Cardiac muscle cell (in vitro differentiated cells and primary cell): ENCODE measurements around the gene UBXN4. TPM values are rescaled to one million over a fixed set of nuclear protein-coding genes. Genes with fewer than 3 reads are reported as not detected.

ENCODE experiments used
- DNase-seq, 2 donors: peaks; one replicate each; pipeline versions ENCODE4 v3.0.0 to v3.0.0-alpha.2; 2010 to 2017; ENCODE audit warnings: low read depth in 1 of 2, low spot score in 1 of 2
- H3K27ac ChIP-seq: fragments of 200-600 bp; sonication (generic); 2 replicates; pipeline ENCODE4 v1.5.1; 2016
- H3K27me3 ChIP-seq: fragments of 200-600 bp; sonication (generic); 2 replicates; pipeline ENCODE4 v1.6.0; 2016; ENCODE audit warnings: control low read depth
- H3K36me3 ChIP-seq: fragments of 200-600 bp; sonication (generic); 2 replicates; pipeline ENCODE4 v1.5.1; 2016; ENCODE audit warnings: control low read depth
- H3K4me1 ChIP-seq: fragments of 200-600 bp; sonication (generic); 2 replicates; pipeline ENCODE4 v1.8.1; 2017; ENCODE audit warnings: low read depth, mild to moderate bottlenecking, mixed run types
- H3K4me3 ChIP-seq: fragments of 200-600 bp; sonication (generic); 2 replicates; pipeline ENCODE4 v1.5.1; 2016; ENCODE audit warnings: mild to moderate bottlenecking
- H3K9me3 ChIP-seq: fragments of 200-600 bp; sonication (generic); 2 replicates; pipeline ENCODE4 v1.5.1; 2017; ENCODE audit warnings: low read depth, mild to moderate bottlenecking, control low read depth
- polyA plus RNA-seq: library from polyadenylated mRNA; unstranded; fragments of >200 nt; fragmentation: Nextera tagmentation; extraction: Ambion mirVana; gene quantifications from 2 replicates; pipeline ENCODE4 v1.2.1, GENCODE V29; 2016
- total RNA-seq: library from RNA; depleted of rRNA; stranded (reverse); fragments of >200 nt; gene quantifications from 2 replicates; pipeline ENCODE4 v1.2.3, GENCODE V29; 2016
- TF ChIP-seq, protein P1 (sequence below): IDR thresholded peaks from 2 replicates; pipeline ENCODE4 v1.5.1; 2012; ENCODE audit warnings: low read depth, mild to moderate bottlenecking, low read length

Gene UBXN4
- total and polyA plus RNA-seq, 2 experiments from 2014 or later, result 35.5 to 193 TPM

GRCh38 chr2:135821190-135821589 is 79.5 kb downstream of the UBXN4 start:
- no peak for DNase-seq
- Histone ChIP-seq H3K4me1 (no peaks in the 10 kb centered on the region), H3K36me3 (no peaks in the 10 kb centered on the region), H3K27me3 (no peaks in the 10 kb centered on the region), H3K9me3 (no peaks in the 10 kb centered on the region), H3K27ac (no peak overlapping the region), H3K4me3 (no peak overlapping the region)
- TF ChIP-seq, protein P1, sequence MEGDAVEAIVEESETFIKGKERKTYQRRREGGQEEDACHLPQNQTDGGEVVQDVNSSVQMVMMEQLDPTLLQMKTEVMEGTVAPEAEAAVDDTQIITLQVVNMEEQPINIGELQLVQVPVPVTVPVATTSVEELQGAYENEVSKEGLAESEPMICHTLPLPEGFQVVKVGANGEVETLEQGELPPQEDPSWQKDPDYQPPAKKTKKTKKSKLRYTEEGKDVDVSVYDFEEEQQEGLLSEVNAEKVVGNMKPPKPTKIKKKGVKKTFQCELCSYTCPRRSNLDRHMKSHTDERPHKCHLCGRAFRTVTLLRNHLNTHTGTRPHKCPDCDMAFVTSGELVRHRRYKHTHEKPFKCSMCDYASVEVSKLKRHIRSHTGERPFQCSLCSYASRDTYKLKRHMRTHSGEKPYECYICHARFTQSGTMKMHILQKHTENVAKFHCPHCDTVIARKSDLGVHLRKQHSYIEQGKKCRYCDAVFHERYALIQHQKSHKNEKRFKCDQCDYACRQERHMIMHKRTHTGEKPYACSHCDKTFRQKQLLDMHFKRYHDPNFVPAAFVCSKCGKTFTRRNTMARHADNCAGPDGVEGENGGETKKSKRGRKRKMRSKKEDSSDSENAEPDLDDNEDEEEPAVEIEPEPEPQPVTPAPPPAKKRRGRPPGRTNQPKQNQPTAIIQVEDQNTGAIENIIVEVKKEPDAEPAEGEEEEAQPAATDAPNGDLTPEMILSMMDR, result no peak

GRCh38 chr2:135822855-135823254 is 81.2 kb downstream of the UBXN4 start:
- Histone ChIP-seq H3K27me3 (no peaks in the 10 kb centered on the region), H3K9me3 (no peaks in the 10 kb centered on the region), H3K36me3 (no peaks in the 10 kb centered on the region), H3K4me1 (no peaks in the 10 kb centered on the region), H3K27ac (no peak overlapping the region), H3K4me3 (no peak overlapping the region)
- TF ChIP-seq, protein P1, result no peak
- no peak for DNase-seq

DNA sequence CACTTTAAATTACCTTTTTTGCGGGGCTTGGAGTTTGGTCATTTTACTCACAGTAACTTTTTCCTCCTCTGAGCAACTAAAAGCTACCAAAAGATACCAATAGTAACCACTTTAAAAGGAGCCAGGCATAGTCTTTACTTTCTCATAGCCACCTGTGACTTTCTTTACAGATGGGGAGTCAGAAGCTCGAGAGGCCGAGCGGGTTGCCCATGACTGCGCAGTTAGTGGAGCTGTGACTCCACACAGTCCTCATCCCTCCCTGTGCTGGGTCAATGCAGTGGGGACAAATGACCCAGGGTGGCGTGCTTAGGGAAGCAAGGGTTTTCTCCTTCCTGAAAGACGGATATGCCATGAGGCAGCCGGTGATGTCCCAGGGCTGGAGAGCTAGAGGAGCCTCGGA is 83.5 kb downstream of the UBXN4 start:
- Histone ChIP-seq H3K27me3 (no peaks in the 10 kb centered on the region), H3K27ac (no peak overlapping the region), H3K9me3 (no peaks in the 10 kb centered on the region), H3K36me3 (no peaks in the 10 kb centered on the region), H3K4me1 (no peaks in the 10 kb centered on the region), H3K4me3 (no peak overlapping the region)
- no peak for DNase-seq
- TF ChIP-seq, protein P1, result no peak

GRCh38 chr2:135825550-135826176 is 84.0 kb downstream of the UBXN4 start:
- no peak overlapping the region for H3K4me3 ChIP-seq
- TF ChIP-seq, protein P1, result no peak
- no peak for DNase-seq
- no peak overlapping the region for H3K27ac ChIP-seq
- H3K27me3 ChIP-seq, result no peaks in the 10 kb centered on the region
- H3K4me1 ChIP-seq, result no peaks in the 10 kb centered on the region
- H3K9me3 ChIP-seq, result no peaks in the 10 kb centered on the region
- H3K36me3 ChIP-seq, result no peaks in the 10 kb centered on the region

- TF ChIP-seq, protein P1, result no peak
Measured at GRCh38 chr2:135826544-135826943, 84.9 kb downstream of the UBXN4 start.

More at GRCh38 chr2:135826544-135826943, 84.9 kb downstream of the UBXN4 start:
- no peaks in the 10 kb centered on the region for H3K27me3 ChIP-seq
- no peak overlapping the region for H3K4me3 ChIP-seq
- H3K27ac ChIP-seq, result no peak overlapping the region
- no peak for DNase-seq
- H3K4me1 ChIP-seq, result no peaks in the 10 kb centered on the region
- no peaks in the 10 kb centered on the region for H3K36me3 ChIP-seq
- no peaks in the 10 kb centered on the region for H3K9me3 ChIP-seq
